Natural killer cell treated with Interleukin-12 subunit alpha and Interleukin-12 subunit beta and Interleukin-15 and Interleukin-18, amount 100 ng/mL, for 72 hours (primary cell): ENCODE data around the gene IQCF6. TPM values are rescaled to one million over a fixed set of nuclear protein-coding genes. Genes with fewer than 3 reads are reported as not detected.
"Not testable (repeated sequence)": the region's sequence is repeated elsewhere in the genome, so short reads cannot be mapped to it uniquely, and the experiment has no call there.

Experiments
- ATAC-seq, 2 donors: fragments of 150-1000 bp; cut with Tn5 transposase in 1 of 2; sonication (Bioruptor Pico), chemical (Tn5 transposase) in 1 of 2; 2 replicates each; pipeline ENCODE4 v1.10.0; 2021
- DNase-seq: peaks from one replicate; pipeline ENCODE4 v3.0.0; 2022; ENCODE audit warnings: low spot score
- H3K27ac Mint-ChIP-seq, 2 donors: 1 replicate in 1 of 2; 2 replicates in 1 of 2; pipeline ENCODE4 v1.8.0; 2022; ENCODE audit warnings: mixed read lengths in 2 of 2, mild to moderate bottlenecking in 1 of 2, moderate library complexity in 1 of 2
- H3K27me3 Mint-ChIP-seq, 2 donors: 1 replicate in 1 of 2; 2 replicates in 1 of 2; pipeline ENCODE4 v1.8.0; 2022; ENCODE audit warnings: mixed read lengths in 2 of 2
- H3K36me3 Mint-ChIP-seq: one replicate; pipeline ENCODE4 v1.8.0; 2022; ENCODE audit warnings: mixed read lengths
- H3K4me1 Mint-ChIP-seq, 2 donors: 1 replicate in 1 of 2; 2 replicates in 1 of 2; pipeline ENCODE4 v1.8.0; 2022; ENCODE audit warnings: low read depth in 2 of 2, mixed read lengths in 2 of 2, mild to moderate bottlenecking in 1 of 2
- H3K4me3 Mint-ChIP-seq: one replicate; pipeline ENCODE4 v1.8.0; 2022; ENCODE audit warnings: mixed read lengths
- H3K9me3 Mint-ChIP-seq: 2 replicates; pipeline ENCODE4 v1.8.0; 2022; ENCODE audit warnings: mixed read lengths
- total RNA-seq, 2 donors: library from RNA; stranded (reverse); gene quantifications; one replicate each; pipeline ENCODE4 v1.2.3, GENCODE V29; 2022

The IQCF6 gene
- total RNA-seq, 2 donors from 2014 or later = not detected

DNA sequence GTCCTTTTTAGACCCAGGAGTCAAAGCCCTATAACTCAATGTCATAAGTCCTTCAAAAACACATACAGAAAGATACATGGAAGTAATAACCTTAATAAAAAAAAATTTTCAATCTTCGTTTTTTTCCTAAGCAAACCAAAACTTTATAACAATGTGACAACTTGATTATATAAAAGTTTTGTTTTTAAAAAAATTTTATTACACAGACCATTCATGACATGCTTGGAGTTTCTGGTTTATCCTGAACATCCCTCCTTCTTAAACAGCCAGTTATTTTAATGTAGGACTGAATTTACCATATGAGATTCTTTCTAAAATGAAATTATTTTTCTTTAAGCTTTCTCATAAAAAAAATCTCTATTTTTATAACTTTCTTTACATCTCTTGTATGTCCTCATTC, 30.7 kb downstream of the IQCF6 start:
- Mint-ChIP-seq H3K27me3 (peaks cover 6 to 12% of the 10 kb centered on the region in 2 donors), H3K4me1 (peaks cover 0 to 2% of the 10 kb centered on the region in 2 donors), H3K36me3 (no peaks in the 10 kb centered on the region), H3K27ac (no peak overlapping the region), H3K4me3 (no peak overlapping the region), H3K9me3 (no peaks in the 10 kb centered on the region)
- ATAC-seq = no peak
- no peak for DNase-seq

DNA sequence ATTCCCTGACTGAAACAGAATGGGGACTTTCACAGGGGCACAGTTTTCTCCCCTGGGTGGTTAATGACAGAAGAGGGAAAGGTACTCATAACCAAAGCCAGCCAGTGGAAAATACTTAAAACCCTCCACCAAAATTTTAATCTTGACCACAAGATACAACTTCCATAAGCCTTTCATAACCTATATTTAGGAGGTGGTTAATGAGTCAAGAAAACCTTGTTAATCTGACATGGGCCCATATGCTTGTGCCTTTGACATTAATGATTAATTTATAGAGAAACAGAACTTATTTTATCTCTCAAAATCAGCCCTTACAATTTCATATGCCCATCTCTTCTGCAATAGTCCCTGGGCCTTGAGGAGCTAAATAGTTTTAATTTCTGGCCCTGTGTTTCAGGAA, 31.2 kb downstream of the IQCF6 start:
- H3K9me3 Mint-ChIP-seq = no peaks in the 10 kb centered on the region
- H3K36me3 Mint-ChIP-seq = no peaks in the 10 kb centered on the region
- DNase-seq (no peak), ATAC-seq (no peak)
- no peak overlapping the region for H3K4me3 Mint-ChIP-seq
- H3K27me3 Mint-ChIP-seq = peaks cover 4 to 7% of the 10 kb centered on the region in 2 donors
- no peak overlapping the region for H3K27ac Mint-ChIP-seq
- peaks cover 4 to 6% of the 10 kb centered on the region in 2 donors for H3K4me1 Mint-ChIP-seq

DNA sequence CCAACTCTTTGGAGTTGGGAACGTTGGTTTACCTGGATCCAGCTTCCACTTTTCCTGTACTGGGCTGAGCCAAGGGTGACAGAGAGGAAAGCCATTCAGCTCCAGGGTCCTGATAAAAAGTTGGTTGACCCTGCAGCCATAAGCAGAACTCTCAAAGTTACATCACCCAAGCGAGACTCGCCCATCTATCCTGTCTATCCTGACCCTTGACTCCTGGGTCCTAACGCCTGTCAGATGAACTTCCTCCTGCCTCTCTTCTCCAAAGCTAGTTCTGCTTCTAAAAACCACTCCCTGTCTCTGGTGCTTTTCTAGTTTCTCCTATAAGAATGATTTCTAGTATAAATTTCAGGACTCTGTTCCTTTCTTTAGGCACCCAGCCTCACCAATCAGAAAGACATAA, 36.1 kb downstream of the IQCF6 start:
- ATAC-seq, H3K4me3 Mint-ChIP-seq, H3K9me3 Mint-ChIP-seq, H3K4me1 Mint-ChIP-seq, DNase-seq, H3K36me3 Mint-ChIP-seq: not testable (repeated sequence)
- peak overlapping the region in 1 of 2 donors; percentile 31 for H3K27ac Mint-ChIP-seq
- H3K27me3 Mint-ChIP-seq = peaks cover 13% of the 10 kb centered on the region in 2 donors

DNA sequence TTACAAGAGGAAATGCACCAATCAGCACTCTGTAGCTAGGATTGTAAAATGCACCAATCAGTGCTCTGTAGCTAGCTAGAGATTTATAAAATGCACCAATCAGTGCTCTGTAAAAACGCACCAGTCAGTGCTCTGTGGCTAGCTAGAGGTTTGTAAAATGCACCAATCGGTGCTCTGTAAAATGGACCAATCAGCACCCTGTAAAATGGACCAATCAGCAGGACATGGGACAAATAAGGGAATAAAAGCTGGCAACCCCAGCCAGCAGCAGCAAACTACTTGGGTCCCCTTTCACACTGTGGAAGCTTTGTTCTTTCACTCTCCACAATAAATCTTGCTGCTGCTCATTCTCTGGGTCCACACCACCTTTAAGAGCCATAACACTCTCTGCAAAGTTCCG, 36.7 kb downstream of the IQCF6 start:
- not testable (repeated sequence) for H3K4me1 Mint-ChIP-seq, H3K36me3 Mint-ChIP-seq, DNase-seq, H3K27ac Mint-ChIP-seq, H3K4me3 Mint-ChIP-seq, H3K9me3 Mint-ChIP-seq, ATAC-seq
- H3K27me3 Mint-ChIP-seq = peaks cover 14% of the 10 kb centered on the region in 2 donors

DNA sequence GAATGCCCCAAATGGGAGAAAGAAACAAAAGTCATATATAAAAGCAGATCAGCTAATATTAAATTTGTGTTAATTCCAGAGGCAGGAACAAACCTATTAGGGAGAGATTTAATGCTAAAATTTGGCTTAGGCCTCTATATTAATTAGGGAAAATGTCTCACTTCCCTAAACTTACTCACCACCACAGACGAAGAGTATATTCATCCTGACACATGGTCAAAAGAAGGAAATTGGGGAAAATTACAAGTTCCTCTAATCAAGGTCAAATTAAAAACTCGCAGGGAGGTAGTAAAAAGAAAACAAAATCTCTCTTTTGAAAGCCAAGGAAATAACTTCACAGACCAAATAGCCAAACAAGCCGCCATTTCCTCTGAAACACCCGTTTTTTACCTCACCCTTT, 39.9 kb downstream of the IQCF6 start:
- ATAC-seq = no peak
- no peak for DNase-seq
- H3K27ac Mint-ChIP-seq = peak overlapping the region in 1 of 2 donors; percentile 0

DNA sequence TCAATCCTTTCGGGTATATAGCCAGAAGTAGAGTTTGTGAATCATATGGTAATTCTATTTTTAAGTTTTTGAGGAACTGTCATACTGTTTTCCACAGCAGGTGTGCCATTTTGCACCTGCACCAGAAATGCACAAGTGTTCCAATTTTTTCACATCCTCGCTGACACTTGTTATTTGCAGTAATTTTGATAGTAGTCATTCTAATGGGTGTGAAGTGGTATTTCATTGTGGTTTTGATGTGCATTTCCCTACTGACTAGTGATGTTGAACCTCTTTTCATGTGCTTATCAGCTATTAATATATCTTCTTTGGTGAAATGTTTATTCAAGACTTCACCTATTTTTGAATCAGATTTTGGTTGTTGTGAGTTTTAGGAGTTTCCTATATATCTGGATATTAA, 43.1 kb downstream of the IQCF6 start:
- Mint-ChIP-seq H3K27me3 (peaks cover 14 to 18% of the 10 kb centered on the region in 2 donors), H3K4me1 (peaks cover 23 to 28% of the 10 kb centered on the region in 2 donors), H3K36me3 (no peaks in the 10 kb centered on the region), H3K9me3 (no peaks in the 10 kb centered on the region), H3K4me3 (peak overlapping the region; percentile 47), H3K27ac (no peak overlapping the region)
- ATAC-seq (no peak), DNase-seq (no peak)

More for the DNA sequence above, 39.9 kb downstream of the IQCF6 start:
- no peaks in the 10 kb centered on the region for H3K9me3 Mint-ChIP-seq
- H3K4me1 Mint-ChIP-seq = peaks cover 25 to 28% of the 10 kb centered on the region in 2 donors
- no peaks in the 10 kb centered on the region for H3K36me3 Mint-ChIP-seq
- peaks cover 14 to 15% of the 10 kb centered on the region in 2 donors for H3K27me3 Mint-ChIP-seq
- no peak overlapping the region for H3K4me3 Mint-ChIP-seq

DNA sequence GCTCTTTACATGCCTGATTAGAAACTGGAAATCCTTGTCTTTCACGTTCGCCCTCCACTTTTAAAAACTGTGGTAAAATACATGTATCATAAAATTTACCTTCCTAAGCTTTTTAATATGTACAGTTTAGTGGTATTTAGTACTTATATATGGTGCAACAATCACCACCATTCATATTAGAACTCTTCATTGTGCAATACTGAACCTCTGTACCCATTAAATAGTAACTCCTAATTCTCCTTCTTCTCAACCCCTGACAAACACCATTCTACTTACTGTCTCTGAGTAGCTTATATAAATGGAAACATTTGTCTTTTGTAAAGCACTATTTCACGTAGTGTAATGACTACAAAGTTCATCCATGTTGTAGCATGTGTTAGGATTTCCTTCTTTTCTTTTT, 44.0 kb downstream of the IQCF6 start:
- peaks cover 23 to 28% of the 10 kb centered on the region in 2 donors for H3K4me1 Mint-ChIP-seq
- DNase-seq = no peak
- H3K4me3 Mint-ChIP-seq = peak overlapping the region; percentile 38
- peaks cover 14 to 21% of the 10 kb centered on the region in 2 donors for H3K27me3 Mint-ChIP-seq
- H3K9me3 Mint-ChIP-seq = no peaks in the 10 kb centered on the region
- peak; percentile 51 to 74 for ATAC-seq
- H3K27ac Mint-ChIP-seq = peak overlapping the region; percentile 62 to 82
- no peaks in the 10 kb centered on the region for H3K36me3 Mint-ChIP-seq

DNA sequence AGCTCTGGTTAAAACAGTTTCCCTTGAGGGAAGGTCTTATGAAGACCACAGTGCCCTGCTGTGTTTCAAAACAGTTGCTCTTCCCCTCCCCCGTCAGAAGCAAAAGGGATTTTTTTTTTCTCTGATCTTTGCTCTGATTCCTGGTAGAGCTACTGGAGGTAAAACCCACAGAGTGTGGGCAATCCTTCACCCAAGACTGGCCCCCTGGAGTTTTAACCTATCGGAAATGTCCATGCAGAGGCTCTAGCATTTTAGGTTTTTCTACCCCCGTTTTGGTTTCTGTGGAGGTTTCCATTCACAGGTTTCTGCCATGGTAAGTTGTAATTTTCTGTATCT, 44.5 kb downstream of the IQCF6 start:
- peaks cover 23 to 28% of the 10 kb centered on the region in 2 donors for H3K4me1 Mint-ChIP-seq
- ATAC-seq (peak; percentile 89 to 92), DNase-seq (no peak)
- peaks cover 14 to 23% of the 10 kb centered on the region in 2 donors for H3K27me3 Mint-ChIP-seq
- H3K4me3 Mint-ChIP-seq = peak overlapping the region; percentile 38
- no peaks in the 10 kb centered on the region for H3K9me3 Mint-ChIP-seq
- peak overlapping the region; percentile 62 to 82 for H3K27ac Mint-ChIP-seq
- H3K36me3 Mint-ChIP-seq = no peaks in the 10 kb centered on the region

DNA sequence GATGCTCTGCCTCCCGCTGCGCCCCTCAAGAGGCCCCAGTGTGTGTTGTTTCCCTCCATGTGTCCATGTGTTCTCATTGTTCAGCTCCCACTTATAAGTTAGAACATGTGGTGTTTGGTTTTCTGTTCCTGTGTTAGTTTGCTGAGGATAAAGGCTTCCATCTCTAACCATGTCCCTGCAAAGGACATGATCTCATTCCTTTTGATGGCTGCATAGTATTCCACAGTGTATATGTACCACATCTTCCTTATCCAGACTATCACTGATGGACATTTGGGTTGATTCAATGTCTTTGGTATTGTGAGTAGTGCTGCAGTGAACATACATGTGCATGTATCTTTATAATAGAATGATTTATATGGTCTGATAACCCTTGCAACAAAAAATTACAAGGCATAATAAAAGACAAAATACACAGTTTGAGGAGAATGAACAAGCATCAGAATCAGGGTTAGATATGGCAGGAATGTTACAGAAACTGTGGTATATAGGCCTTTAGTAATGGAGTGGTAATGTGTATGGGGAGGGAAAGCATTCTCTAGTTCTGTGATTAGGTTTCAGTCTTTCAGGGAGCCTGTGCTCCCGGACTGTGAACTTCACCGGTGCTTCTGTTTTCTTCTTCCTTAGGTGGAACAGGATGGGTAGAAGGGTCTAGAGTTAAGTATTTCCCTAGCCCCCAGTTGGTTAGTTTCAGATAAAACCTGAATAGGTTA, 45.0 kb downstream of the IQCF6 start:
- DNase-seq (no peak), ATAC-seq (peak; percentile 46 to 50)
- peak overlapping the region; percentile 38 for H3K4me3 Mint-ChIP-seq
- no peaks in the 10 kb centered on the region for H3K36me3 Mint-ChIP-seq
- H3K9me3 Mint-ChIP-seq = no peaks in the 10 kb centered on the region
- peaks cover 26 to 31% of the 10 kb centered on the region in 2 donors for H3K4me1 Mint-ChIP-seq
- peaks cover 14 to 23% of the 10 kb centered on the region in 2 donors for H3K27me3 Mint-ChIP-seq
- peak overlapping the region; percentile 62 to 82 for H3K27ac Mint-ChIP-seq

DNA sequence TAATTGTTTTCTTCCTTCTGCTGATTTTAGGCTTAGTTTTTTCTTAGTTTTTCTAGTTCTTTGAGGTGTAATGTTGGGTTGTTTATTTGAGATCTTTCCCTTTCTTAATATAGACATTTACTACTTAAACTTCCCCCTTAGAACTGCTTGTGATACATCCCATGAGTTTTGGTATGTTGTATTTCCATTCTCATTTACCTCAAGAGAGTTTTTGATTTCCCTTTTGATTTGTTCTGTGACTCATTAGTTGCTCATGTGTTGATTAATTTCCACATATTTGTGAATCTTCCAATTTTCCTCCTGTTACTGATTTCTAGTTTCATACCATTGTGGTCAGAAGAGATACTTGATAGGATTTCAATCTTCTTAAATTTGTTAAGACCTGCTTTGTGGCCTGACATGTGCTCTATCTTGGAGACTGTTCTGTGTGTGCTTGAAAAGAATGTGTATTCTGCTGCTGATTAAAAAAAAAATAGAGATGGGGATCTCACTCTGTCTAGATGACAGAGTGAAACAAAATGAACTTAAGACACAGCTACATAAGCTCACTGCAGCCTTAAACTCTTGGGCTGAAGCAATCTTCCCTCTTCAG, 49.9 kb downstream of the IQCF6 start:
- no peak overlapping the region for H3K4me3 Mint-ChIP-seq

More for the DNA sequence above, 49.9 kb downstream of the IQCF6 start:
- Mint-ChIP-seq H3K9me3 (no peaks in the 10 kb centered on the region), H3K36me3 (no peaks in the 10 kb centered on the region), H3K27me3 (peaks cover 5 to 22% of the 10 kb centered on the region in 2 donors), H3K4me1 (peaks cover 7 to 16% of the 10 kb centered on the region in 2 donors), H3K27ac (no peak overlapping the region)
- ATAC-seq = peak in 1 of 2 donors; percentile 13
- DNase-seq = no peak

Other genes with a start within 250 kb of the IQCF6 start
- 10 to 100 TPM; 45.5 to 63.4 TPM for gene RAD54L2, start 240.5 kb downstream of the IQCF6 start, total RNA-seq
- 10 to 100 TPM; 27.0 to 31.9 TPM for gene TEX264, start 108.0 kb downstream of the IQCF6 start, total RNA-seq
- gene GRM2, start 72.2 kb downstream of the IQCF6 start, total RNA-seq = 1 to 10 TPM in 1 of 2 donors, under 1 TPM in 1; 0.90 to 1.0 TPM
- gene IQCF2, start 82.4 kb upstream of the IQCF6 start, total RNA-seq = not detected
- not detected for gene IQCF5, start 96.4 kb upstream of the IQCF6 start, total RNA-seq
- gene IQCF1, start 124.1 kb upstream of the IQCF6 start, total RNA-seq = not detected
- 10 to 100 TPM; 46.4 to 78.1 TPM for gene RRP9, start 162.7 kb upstream of the IQCF6 start, total RNA-seq
- 10 to 100 TPM in 1 of 2 donors, 1 to 10 TPM in 1; 3.7 to 11.9 TPM for gene PARP3, start 163.1 kb upstream of the IQCF6 start, total RNA-seq
- not detected for gene GPR62, start 176.1 kb upstream of the IQCF6 start, total RNA-seq
- 1 to 10 TPM; 7.9 to 8.4 TPM for gene PCBP4, start 188.2 kb upstream of the IQCF6 start, total RNA-seq
- 10 to 100 TPM; 28.0 to 33.2 TPM for gene ABHD14B, start 194.8 kb upstream of the IQCF6 start, total RNA-seq
- gene ABHD14A, start 195.8 kb upstream of the IQCF6 start, total RNA-seq = 10 to 100 TPM in 1 of 2 donors, 1 to 10 TPM in 1; 8.7 to 13.1 TPM
- 10 to 100 TPM; 22.4 to 42.6 TPM for gene ACY1, start 204.3 kb upstream of the IQCF6 start, total RNA-seq
- gene RPL29, start 216.7 kb upstream of the IQCF6 start, total RNA-seq = 100 to 1,000 TPM; 598 to 910 TPM